NCI-H524 treated with DMSO at 0.1 percent for 48 hours (cell line): ENCODE measurements around the gene UBR3.
"Not testable (repeated sequence)": the region's sequence is repeated elsewhere in the genome, so short reads cannot be mapped to it uniquely, and the experiment has no call there.

Experiments
- DNase-seq: peaks from one replicate; lab custom pipeline; 2025; lab: John Stamatoyannopoulos, UW

UBR3 gene

GRCh38 chr2:169824373-169825333, 2.6 kb upstream of the UBR3 start, which contains the start of gene METTL5:
Gene METTL5, minus strand, starts transcription at chr2:169824905. Its CDS starts 308 bp downstream, at chr2:169824597.
- peak; percentile 34 for DNase-seq

- DNase-seq: no peak
Observed at GRCh38 chr2:169828141-169828811, 1.0 kb downstream of the UBR3 start.

- DNase-seq: no peak
Observed at GRCh38 chr2:169834401-169834800, 7.1 kb downstream of the UBR3 start.

- DNase-seq: no peak
Observed at GRCh38 chr2:169838743-169839489, 11.7 kb downstream of the UBR3 start.

GRCh38 chr2:169839954-169840746, 12.9 kb downstream of the UBR3 start:
- no peak for DNase-seq

GRCh38 chr2:169840747-169841142, 13.5 kb downstream of the UBR3 start:
- DNase-seq: no peak

- DNase-seq: not testable (repeated sequence)
Observed at GRCh38 chr2:169841625-169842024, 14.4 kb downstream of the UBR3 start.

GRCh38 chr2:169845016-169845415, 17.8 kb downstream of the UBR3 start:
- no peak for DNase-seq

- not testable (repeated sequence) for DNase-seq
Observed at GRCh38 chr2:169848959-169849693, 21.9 kb downstream of the UBR3 start.

- no peak for DNase-seq
Observed at GRCh38 chr2:169849710-169850109, 22.5 kb downstream of the UBR3 start.

- DNase-seq: no peak
Observed at GRCh38 chr2:169853041-169853668, 25.9 kb downstream of the UBR3 start.

- DNase-seq: not testable (repeated sequence)
Observed at GRCh38 chr2:169855281-169856258, 28.3 kb downstream of the UBR3 start.

GRCh38 chr2:169859423-169859822, 32.2 kb downstream of the UBR3 start:
- DNase-seq: no peak

- no peak for DNase-seq
Observed at GRCh38 chr2:169860149-169860548, 32.9 kb downstream of the UBR3 start.

GRCh38 chr2:169862816-169863215, 35.6 kb downstream of the UBR3 start:
- no peak for DNase-seq

GRCh38 chr2:169865492-169865891, 38.2 kb downstream of the UBR3 start:
- DNase-seq: no peak

- not testable (repeated sequence) for DNase-seq
Observed at GRCh38 chr2:169866230-169866629, 39.0 kb downstream of the UBR3 start.

- no peak for DNase-seq
Observed at GRCh38 chr2:169867579-169867978, 40.3 kb downstream of the UBR3 start.

- no peak for DNase-seq
Observed at GRCh38 chr2:169868951-169869350, 41.7 kb downstream of the UBR3 start.
